Measurements from ENCODE around the gene GDPD3.

GDPD3 gene

GRCh38 chr16:30075503-30076275, 37.6 kb downstream of the GDPD3 start, which contains the start of gene PPP4C:
TSS of gene PPP4C (plus strand) at chr16:30075994. CDS start at chr16:30076378, 384 bp downstream.
- DNase-seq, result peak; percentile 94

- no peak for DNase-seq
These were observed 42.8 kb downstream of the GDPD3 start for GRCh38 chr16:30070490-30070889.

GRCh38 chr16:30069611-30070462, 43.5 kb downstream of the GDPD3 start:
- DNase-seq, result no peak

DNA sequence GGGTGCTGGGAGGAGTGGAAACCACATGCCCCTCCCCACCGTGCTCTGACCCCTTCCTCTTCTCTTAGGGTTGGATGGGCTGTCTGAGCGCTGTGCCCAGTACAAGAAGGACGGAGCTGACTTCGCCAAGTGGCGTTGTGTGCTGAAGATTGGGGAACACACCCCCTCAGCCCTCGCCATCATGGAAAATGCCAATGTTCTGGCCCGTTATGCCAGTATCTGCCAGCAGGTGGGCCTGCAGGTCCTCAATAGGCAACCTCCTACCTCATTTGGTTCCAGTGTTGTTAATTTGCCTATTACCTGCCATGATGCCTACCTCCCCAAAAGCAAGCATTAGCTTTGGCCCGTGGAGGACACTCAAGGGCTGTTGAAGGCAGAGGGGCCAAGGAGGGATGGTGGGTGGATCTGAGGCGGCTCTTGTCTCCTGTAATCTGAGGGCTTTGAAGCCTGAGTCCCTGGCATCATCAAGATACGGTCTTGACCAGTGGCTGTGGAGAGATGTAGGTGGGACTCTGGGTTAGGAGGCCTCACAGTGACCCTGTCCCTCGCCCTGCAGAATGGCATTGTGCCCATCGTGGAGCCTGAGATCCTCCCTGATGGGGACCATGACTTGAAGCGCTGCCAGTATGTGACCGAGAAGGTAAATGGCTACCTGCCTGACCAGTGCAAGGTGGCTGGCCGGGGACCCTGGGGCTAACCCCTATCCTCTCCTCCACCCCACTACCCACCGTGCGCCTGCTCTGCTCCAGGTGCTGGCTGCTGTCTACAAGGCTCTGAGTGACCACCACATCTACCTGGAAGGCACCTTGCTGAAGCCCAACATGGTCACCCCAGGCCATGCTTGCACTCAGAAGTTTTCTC, 44.4 kb downstream of the GDPD3 start:
- DNase-seq, result peak; percentile 40

DNA sequence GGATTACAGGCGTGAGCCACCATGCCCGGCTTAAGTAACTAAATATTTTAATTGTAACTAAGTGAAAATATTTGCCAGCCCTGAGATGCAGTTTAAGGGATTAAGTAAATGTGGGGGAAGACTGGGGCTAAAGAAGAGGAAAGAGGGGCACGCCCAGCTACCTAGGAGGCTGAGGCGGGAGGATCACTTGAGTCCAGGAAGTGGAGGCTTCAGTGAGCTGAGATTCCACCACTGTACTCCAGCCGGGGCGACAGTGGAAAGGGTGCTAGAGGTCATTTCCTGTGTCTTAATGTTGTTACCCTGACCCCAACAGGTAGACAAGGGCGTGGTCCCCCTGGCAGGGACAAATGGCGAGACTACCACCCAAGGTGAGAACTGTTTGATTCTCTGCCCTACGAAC, 45.0 kb downstream of the GDPD3 start:
- no peak for DNase-seq

DNA sequence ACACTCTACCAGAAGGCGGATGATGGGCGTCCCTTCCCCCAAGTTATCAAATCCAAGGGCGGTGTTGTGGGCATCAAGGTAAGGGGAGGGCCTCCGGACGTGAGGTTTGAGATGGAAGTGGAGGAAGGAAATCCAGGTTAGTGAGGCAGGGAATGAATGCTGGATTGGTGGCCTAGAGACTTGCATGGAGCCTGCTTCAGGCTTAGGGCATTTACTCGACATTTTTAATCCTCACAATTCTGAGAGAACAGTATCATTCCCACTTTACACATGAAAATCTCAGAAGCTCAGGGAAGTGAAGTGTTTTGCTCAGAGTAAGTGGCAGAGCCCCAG, 45.8 kb downstream of the GDPD3 start:
- DNase-seq, result no peak

GRCh38 chr16:30066761-30067583, 46.4 kb downstream of the GDPD3 start:
- no peak for DNase-seq

- DNase-seq, result peak; percentile 54
These were observed 47.2 kb downstream of the GDPD3 start for GRCh38 chr16:30065943-30066760.

- DNase-seq, result peak; percentile 99
These were observed 48.0 kb downstream of the GDPD3 start, which contains the start of gene ALDOA for GRCh38 chr16:30065102-30065942. TSS of gene ALDOA (plus strand) at chr16:30065760. CDS start at chr16:30066898, 1,138 bp downstream.

- no peak for DNase-seq
These were observed 48.6 kb downstream of the GDPD3 start for GRCh38 chr16:30064729-30065101.

DNA sequence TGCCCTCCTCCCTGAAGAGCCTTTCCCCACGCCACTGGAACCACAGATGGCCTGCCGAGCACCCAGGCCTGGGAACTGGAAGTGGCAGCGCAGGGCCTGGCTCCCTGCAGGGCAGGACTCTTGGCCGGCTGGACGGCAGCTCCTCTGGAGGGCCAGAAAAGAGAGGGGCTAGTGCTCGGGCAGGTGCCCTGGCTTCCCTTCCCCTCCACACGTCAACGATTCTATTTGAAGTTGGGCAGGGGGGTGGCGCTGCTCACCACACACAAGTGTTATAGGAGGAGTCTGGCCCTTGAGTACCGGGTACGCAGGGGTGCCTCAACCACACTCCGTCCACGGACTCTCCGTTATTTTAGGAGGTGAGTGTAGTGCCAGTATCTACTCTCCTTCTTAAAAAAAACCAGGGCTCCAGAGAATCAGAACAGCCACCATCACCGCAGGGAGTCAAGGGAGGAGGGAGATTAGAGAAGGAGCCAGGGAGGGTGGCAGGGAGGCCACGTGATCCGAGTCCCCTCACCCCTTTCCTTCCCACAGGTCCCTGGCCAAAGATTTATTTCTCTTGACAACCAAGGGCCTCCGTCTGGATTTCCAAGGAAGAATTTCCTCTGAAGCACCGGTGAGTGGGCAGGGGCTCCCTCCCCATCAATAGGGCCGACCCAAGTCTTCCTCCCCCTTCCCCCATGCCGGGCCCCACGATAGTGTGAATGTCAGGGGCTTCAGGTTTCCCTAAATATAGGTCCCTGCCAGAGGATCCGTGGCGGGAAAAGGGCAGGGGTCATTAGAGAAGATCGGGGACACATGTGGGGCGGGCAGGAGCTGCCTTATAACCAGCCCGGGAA, 49.2 kb downstream of the GDPD3 start:
- peak; percentile 94 for DNase-seq

DNA sequence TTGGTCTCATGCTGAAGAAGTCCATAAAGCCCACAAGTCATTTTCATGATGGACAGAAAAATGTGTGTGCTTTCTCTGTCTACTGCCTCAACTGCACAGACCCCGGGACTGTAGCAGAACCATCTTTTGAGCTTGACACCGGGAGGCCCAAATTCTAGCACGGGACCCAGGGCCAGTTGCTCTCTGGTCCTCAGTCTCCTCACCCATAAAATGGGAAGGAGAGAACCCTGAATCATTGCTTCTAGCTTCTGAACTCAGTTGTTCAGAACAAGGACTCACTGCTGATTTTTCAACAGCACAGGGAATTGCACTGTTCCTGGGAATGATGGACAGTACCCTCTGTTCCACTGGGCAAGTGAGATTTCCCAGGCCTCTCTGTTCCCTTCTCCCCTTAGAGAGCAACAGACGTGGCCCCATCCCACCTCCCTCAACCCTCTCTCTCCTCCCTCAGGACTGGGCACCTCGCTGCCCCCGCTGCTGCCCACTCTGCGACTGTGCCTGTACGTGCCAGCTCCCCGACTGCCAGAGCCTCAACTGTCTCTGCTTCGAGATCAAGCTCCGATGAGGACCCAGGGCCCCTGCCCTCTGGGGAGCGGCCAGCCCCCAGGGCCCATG, 50.0 kb downstream of the GDPD3 start:
- no peak for DNase-seq

DNA sequence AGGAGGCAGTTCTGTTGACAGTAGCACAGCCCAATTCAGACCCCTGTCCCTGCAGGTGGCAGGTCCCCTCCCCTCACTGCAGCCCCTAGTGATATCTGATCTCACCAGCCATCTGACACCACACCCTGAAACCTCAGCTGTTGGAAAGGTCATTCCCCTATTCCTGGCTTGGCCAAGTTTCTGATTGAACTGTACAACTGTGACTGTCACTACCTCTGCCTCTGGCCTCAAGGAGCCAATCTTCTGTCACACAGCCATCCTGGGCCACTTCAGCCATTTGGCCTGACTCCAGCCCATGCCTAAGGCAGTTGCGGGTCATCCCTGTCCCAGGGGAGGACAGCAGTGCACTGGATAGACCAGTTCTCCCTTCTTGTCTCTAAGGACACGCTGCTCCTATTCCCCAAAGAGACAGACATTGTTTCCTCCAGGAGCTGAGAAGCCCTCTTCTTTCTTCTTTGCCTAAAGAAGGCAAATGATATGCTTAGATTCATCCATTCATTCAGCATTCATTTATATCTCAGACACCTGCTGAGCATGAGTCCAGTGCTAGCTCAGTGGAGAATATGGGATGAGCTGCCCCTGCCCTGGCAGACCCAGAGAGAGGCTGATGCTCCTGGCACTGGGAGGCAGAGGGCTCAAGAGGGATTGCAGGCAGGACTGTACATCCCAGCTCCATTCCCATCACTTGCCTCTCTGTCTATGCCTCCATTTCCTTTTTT, 52.3 kb downstream of the GDPD3 start:
- no peak for DNase-seq

GRCh38 chr16:30060346-30060745, 53.0 kb downstream of the GDPD3 start:
- no peak for DNase-seq

DNA sequence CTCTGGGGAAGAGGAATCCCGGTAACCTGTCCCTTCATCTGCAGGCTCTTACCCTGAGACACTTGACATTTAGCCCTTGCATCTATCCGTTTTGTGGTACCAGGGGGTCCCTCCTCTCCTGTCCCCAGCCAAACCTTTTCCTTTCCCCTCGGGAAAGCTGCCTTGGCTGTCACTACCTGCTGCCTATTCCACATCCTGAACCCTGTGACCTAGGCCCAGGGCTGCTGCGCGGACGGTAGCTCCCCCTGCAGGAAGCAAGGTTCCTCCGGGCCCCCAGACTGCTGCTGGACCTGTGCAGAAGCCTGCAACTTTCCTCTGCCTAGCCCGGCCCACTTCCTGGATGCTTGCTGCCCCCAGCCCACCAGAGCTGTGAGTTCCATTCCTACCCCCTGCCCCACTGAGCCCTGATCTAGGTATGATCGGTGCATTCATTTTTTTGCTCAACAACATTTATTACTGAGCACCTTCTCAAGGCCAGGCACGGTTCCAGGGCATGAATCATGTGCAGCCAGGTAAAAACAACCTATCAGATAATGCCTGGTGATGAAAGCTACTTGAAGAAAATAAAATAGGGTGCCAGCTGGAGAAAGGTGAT, 58.3 kb downstream of the GDPD3 start:
- peak; percentile 30 for DNase-seq

Data from NCI-H69 (cell line).